Astrocyte (in vitro differentiated cells and primary cell): ENCODE data around the gene DCLK1. TPM values are rescaled to one million over a fixed set of nuclear protein-coding genes. Genes with fewer than 3 reads are reported as not detected.
A peak's percentile ranks its signal among the peaks of the same experiment; 100 is the strongest.

Experiments used
- DNase-seq: peaks from one replicate; pipeline ENCODE4 v3.0.0-alpha.2; 2010; ENCODE audit warnings: low read depth
- FAIRE-seq: peaks from 2 replicates; lab custom pipeline; 2011; peaks lifted over from hg19 to GRCh38; lab: Jason Lieb, UNC
- H2AFZ ChIP-seq: 2 replicates; pipeline ENCODE4 v1.6.0; 2012; ENCODE audit warnings: low read depth, low read length, inconsistent platforms
- H3K27ac ChIP-seq: 2 replicates; pipeline ENCODE4 v1.5.1; 2011; ENCODE audit warnings: low read depth, low read length, inconsistent platforms
- H3K27me3 ChIP-seq: 2 replicates; pipeline ENCODE4 v1.6.0; 2011; ENCODE audit warnings: low read length, inconsistent platforms; ENCODE audit not compliant: insufficient read depth
- H3K36me3 ChIP-seq: 2 replicates; pipeline ENCODE4 v1.5.1; 2011; ENCODE audit warnings: low read length, inconsistent platforms; ENCODE audit not compliant: insufficient read depth
- H3K4me1 ChIP-seq: 2 replicates; pipeline ENCODE4 v1.5.1; 2011; ENCODE audit warnings: low read length, inconsistent platforms; ENCODE audit not compliant: insufficient read depth
- H3K4me2 ChIP-seq: 2 replicates; pipeline ENCODE4 v1.6.0; 2012; ENCODE audit warnings: low read length, inconsistent platforms
- H3K4me3 ChIP-seq: 2 replicates; pipeline ENCODE4 v1.5.1; 2011; ENCODE audit warnings: low read depth, mild to moderate bottlenecking, low read length, inconsistent platforms; ENCODE audit not compliant: insufficient read depth
- H3K79me2 ChIP-seq: 2 replicates; pipeline ENCODE4 v1.6.0; 2012; ENCODE audit warnings: mild to moderate bottlenecking, low read length, inconsistent platforms; ENCODE audit not compliant: insufficient read depth
- H3K9ac ChIP-seq: 2 replicates; pipeline ENCODE4 v1.6.0; 2012; ENCODE audit warnings: mild to moderate bottlenecking, low read length, inconsistent platforms
- H3K9me3 ChIP-seq: 2 replicates; pipeline ENCODE4 v1.5.1; 2012; ENCODE audit warnings: low read depth, mild to moderate bottlenecking, low read length, inconsistent platforms; ENCODE audit not compliant: insufficient read depth
- H4K20me1 ChIP-seq: 2 replicates; pipeline ENCODE4 v1.6.0; 2012; ENCODE audit warnings: low read length, inconsistent platforms; ENCODE audit not compliant: insufficient read depth
- H3K27ac Mint-ChIP-seq: one replicate; pipeline ENCODE4 v1.8.0; 2021; ENCODE audit warnings: mild to moderate bottlenecking, mixed read lengths; ENCODE audit not compliant: unreplicated experiment
- H3K27me3 Mint-ChIP-seq: one replicate; pipeline ENCODE4 v1.8.0; 2021; ENCODE audit warnings: low read depth, mixed read lengths; ENCODE audit not compliant: unreplicated experiment
- H3K36me3 Mint-ChIP-seq: one replicate; pipeline ENCODE4 v1.8.0; 2021; ENCODE audit warnings: low read depth, mixed read lengths; ENCODE audit not compliant: unreplicated experiment
- H3K4me1 Mint-ChIP-seq: one replicate; pipeline ENCODE4 v1.8.0; 2021; ENCODE audit warnings: low read depth, mixed read lengths; ENCODE audit not compliant: unreplicated experiment
- H3K4me3 Mint-ChIP-seq: one replicate; pipeline ENCODE4 v1.8.0; 2021; ENCODE audit warnings: mild to moderate bottlenecking, moderate library complexity, mixed read lengths; ENCODE audit not compliant: unreplicated experiment
- H3K9me3 Mint-ChIP-seq: one replicate; pipeline ENCODE4 v1.8.0; 2021; ENCODE audit warnings: mild to moderate bottlenecking, mixed read lengths; ENCODE audit not compliant: unreplicated experiment
- CTCF ChIP-seq: IDR thresholded peaks from 2 replicates; pipeline ENCODE4 v1.5.1; 2011; ENCODE audit warnings: low read depth, mild to moderate bottlenecking, inconsistent platforms, low read length, moderate library complexity; ENCODE audit not compliant: insufficient read depth
- EZH2 ChIP-seq: IDR thresholded peaks from 2 replicates; pipeline ENCODE4 v1.6.1; 2012; ENCODE audit warnings: mild to moderate bottlenecking, low read length, inconsistent platforms; ENCODE audit not compliant: insufficient read depth
- total RNA-seq: library from RNA; stranded (reverse); gene quantifications from 2 replicates; pipeline ENCODE4 v1.2.1, GENCODE V29; 2021

The DCLK1 gene
- total RNA-seq, 1 donor from 2014 or later = 4.9 TPM

GRCh38 chr13:35766663-35767062 lies 364.5 kb downstream of the DCLK1 start:
- peaks cover 21% of the 10 kb centered on the region for H3K4me1 ChIP-seq
- FAIRE-seq = no peak
- H3K4me1 Mint-ChIP-seq = peaks cover 34% of the 10 kb centered on the region

GRCh38 chr13:35765941-35766340 lies 365.2 kb downstream of the DCLK1 start:
- DNase-seq (no peak), FAIRE-seq (no peak)
- peaks cover 28% of the 10 kb centered on the region for H3K4me1 Mint-ChIP-seq
- no peak overlapping the region for H3K9ac ChIP-seq
- no peak overlapping the region for H3K4me2 ChIP-seq
- no peaks in the 10 kb centered on the region for H3K36me3 Mint-ChIP-seq
- H3K4me1 ChIP-seq = peaks cover 15% of the 10 kb centered on the region
- H4K20me1 ChIP-seq = no peaks in the 10 kb centered on the region
- no peaks in the 10 kb centered on the region for H3K79me2 ChIP-seq
- H3K27me3 ChIP-seq = no peaks in the 10 kb centered on the region
- H3K4me3 Mint-ChIP-seq = no peak overlapping the region
- H3K36me3 ChIP-seq = no peaks in the 10 kb centered on the region
- H3K27me3 Mint-ChIP-seq = no peaks in the 10 kb centered on the region
- H2AFZ ChIP-seq = no peak overlapping the region
- no peaks in the 10 kb centered on the region for H3K9me3 Mint-ChIP-seq
- H3K27ac Mint-ChIP-seq = no peak overlapping the region
- peaks cover 4% of the 10 kb centered on the region for H3K9me3 ChIP-seq
- no peak overlapping the region for H3K27ac ChIP-seq
- TF ChIP-seq CTCF (no peak), EZH2 (no peak)
- H3K4me3 ChIP-seq = no peak overlapping the region

More at GRCh38 chr13:35766663-35767062, 364.5 kb downstream of the DCLK1 start:
- H3K27me3 Mint-ChIP-seq = no peaks in the 10 kb centered on the region
- peaks cover 2% of the 10 kb centered on the region for H3K9me3 ChIP-seq
- TF ChIP-seq EZH2 (no peak), CTCF (no peak)
- no peak overlapping the region for H2AFZ ChIP-seq
- no peak overlapping the region for H3K27ac Mint-ChIP-seq
- no peaks in the 10 kb centered on the region for H3K79me2 ChIP-seq
- no peaks in the 10 kb centered on the region for H3K9me3 Mint-ChIP-seq
- DNase-seq = no peak
- no peak overlapping the region for H3K4me3 ChIP-seq
- H4K20me1 ChIP-seq = no peaks in the 10 kb centered on the region
- no peaks in the 10 kb centered on the region for H3K27me3 ChIP-seq
- no peaks in the 10 kb centered on the region for H3K36me3 ChIP-seq
- no peak overlapping the region for H3K9ac ChIP-seq
- H3K36me3 Mint-ChIP-seq = no peaks in the 10 kb centered on the region
- H3K27ac ChIP-seq = no peak overlapping the region
- no peak overlapping the region for H3K4me3 Mint-ChIP-seq
- H3K4me2 ChIP-seq = no peak overlapping the region

- Histone ChIP-seq H3K27ac (no peak overlapping the region), H3K36me3 (no peaks in the 10 kb centered on the region), H2AFZ (peak overlapping the region; percentile 29), H3K4me3 (no peak overlapping the region), H3K9me3 (peaks cover 4% of the 10 kb centered on the region), H3K27me3 (no peaks in the 10 kb centered on the region), H3K4me2 (peak overlapping the region; percentile 59), H3K9ac (no peak overlapping the region), H3K4me1 (peaks cover 13% of the 10 kb centered on the region), H3K79me2 (no peaks in the 10 kb centered on the region), H4K20me1 (no peaks in the 10 kb centered on the region)
- Mint-ChIP-seq H3K36me3 (no peaks in the 10 kb centered on the region), H3K9me3 (no peaks in the 10 kb centered on the region), H3K4me3 (no peak overlapping the region), H3K27ac (peak overlapping the region; percentile 29), H3K27me3 (no peaks in the 10 kb centered on the region), H3K4me1 (peaks cover 24% of the 10 kb centered on the region)
- TF ChIP-seq EZH2 (no peak), CTCF (no peak)
- DNase-seq = no peak
- no peak for FAIRE-seq
These were observed 365.8 kb downstream of the DCLK1 start for GRCh38 chr13:35765366-35765765.
